ENCODE results near the gene ITPKA. TPM values are rescaled to one million over a fixed set of nuclear protein-coding genes. Genes with fewer than 3 reads are reported as not detected.

The ITPKA gene
- total RNA-seq, 1 donor from 2014 or later, result 1.0 TPM

DNA sequence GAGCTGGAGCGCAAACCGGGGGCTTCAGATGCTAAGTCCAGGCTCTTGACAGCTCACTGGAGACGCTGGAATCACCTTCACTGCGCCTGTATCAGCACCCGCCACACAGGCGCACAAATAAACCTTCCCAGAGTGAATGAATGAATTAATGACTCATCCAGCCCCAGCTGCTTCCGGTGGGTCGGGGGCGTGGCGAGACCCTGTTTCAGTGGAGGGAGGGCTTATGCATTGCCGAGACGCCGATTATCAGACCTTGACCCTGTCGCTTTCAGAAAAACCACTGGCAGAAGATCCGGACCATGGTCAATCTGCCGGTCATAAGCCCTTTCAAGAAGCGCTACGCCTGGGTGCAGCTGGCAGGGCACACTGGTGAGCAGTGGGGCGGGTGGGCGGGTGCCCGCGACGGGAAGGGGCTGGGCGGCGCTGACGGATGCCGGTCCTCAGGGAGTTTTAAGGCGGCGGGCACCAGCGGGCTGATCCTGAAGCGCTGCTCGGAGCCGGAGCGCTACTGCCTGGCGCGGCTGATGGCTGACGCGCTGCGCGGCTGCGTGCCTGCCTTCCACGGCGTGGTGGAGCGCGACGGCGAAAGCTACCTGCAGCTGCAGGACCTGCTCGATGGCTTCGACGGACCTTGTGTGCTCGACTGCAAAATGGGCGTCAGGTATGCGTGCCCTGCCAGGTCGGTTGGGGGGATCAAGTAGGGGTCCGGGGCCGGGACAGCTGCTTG is 7.7 kb downstream of the ITPKA start:
- no peak overlapping the region for H3K27ac Mint-ChIP-seq
- H3K4me3 Mint-ChIP-seq (ENCODE audit: low read depth), result peak overlapping the region; percentile 61
- H3K27me3 Mint-ChIP-seq, result peaks cover 89% of the 10 kb centered on the region

DNA sequence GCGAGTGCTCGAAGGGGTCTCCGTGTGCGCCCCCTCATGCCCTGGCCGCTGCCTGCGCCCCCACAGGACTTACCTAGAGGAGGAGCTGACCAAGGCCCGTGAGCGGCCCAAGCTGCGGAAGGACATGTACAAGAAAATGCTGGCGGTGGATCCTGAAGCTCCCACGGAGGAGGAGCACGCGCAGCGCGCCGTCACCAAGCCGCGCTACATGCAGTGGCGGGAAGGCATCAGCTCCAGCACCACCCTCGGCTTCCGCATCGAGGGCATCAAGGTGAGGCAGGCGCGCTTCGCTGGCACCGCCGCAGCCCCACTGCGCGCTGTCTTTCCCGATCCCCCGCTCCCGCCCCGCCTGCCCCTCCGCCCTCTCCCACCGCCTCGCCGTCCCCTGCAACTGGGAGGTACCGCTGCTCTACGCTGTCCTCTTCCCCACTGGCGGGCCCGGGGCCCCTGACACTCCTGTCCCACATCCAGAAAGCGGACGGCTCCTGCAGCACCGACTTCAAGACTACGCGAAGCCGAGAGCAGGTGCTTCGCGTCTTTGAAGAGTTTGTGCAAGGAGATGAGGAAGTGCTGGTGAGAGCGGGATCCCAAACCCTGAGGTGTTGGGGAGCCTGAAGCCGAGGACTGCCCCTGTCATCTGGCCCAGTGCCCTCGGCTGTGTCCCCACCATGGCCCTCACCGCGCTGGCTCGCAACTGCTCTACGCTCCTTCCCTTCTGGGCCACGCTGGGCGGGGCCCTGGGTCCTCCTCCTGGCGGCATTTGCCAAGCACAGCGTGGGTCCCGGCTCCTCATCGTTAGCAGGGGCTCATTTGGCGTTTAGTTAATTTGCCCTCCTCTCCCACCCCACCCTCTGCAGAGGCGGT is 8.5 kb downstream of the ITPKA start:
- Mint-ChIP-seq H3K27me3 (peaks cover 89% of the 10 kb centered on the region), H3K27ac (no peak overlapping the region), H3K36me3 (ENCODE audit: insufficient read depth) (no peaks in the 10 kb centered on the region), H3K4me1 (ENCODE audit: low read depth) (peaks cover 5% of the 10 kb centered on the region), H3K9me3 (ENCODE audit: low read depth) (no peaks in the 10 kb centered on the region), H3K4me3 (ENCODE audit: low read depth) (no peak overlapping the region)
- TF ChIP-seq, protein P1, sequence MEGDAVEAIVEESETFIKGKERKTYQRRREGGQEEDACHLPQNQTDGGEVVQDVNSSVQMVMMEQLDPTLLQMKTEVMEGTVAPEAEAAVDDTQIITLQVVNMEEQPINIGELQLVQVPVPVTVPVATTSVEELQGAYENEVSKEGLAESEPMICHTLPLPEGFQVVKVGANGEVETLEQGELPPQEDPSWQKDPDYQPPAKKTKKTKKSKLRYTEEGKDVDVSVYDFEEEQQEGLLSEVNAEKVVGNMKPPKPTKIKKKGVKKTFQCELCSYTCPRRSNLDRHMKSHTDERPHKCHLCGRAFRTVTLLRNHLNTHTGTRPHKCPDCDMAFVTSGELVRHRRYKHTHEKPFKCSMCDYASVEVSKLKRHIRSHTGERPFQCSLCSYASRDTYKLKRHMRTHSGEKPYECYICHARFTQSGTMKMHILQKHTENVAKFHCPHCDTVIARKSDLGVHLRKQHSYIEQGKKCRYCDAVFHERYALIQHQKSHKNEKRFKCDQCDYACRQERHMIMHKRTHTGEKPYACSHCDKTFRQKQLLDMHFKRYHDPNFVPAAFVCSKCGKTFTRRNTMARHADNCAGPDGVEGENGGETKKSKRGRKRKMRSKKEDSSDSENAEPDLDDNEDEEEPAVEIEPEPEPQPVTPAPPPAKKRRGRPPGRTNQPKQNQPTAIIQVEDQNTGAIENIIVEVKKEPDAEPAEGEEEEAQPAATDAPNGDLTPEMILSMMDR (IDR thresholded peaks at IDR 0.05; ENCODE audit: unreplicated experiment), result no peak
- DNase-seq (ENCODE audit: low spot score, unreplicated experiment), result no peak

More for the DNA sequence above, 7.7 kb downstream of the ITPKA start:
- TF ChIP-seq, protein P1 (IDR thresholded peaks at IDR 0.05; ENCODE audit: unreplicated experiment), result no peak
- DNase-seq (ENCODE audit: low spot score, unreplicated experiment), result no peak
- Mint-ChIP-seq H3K4me1 (ENCODE audit: low read depth) (peaks cover 5% of the 10 kb centered on the region), H3K9me3 (ENCODE audit: low read depth) (no peaks in the 10 kb centered on the region), H3K36me3 (ENCODE audit: insufficient read depth) (no peaks in the 10 kb centered on the region)

DNA sequence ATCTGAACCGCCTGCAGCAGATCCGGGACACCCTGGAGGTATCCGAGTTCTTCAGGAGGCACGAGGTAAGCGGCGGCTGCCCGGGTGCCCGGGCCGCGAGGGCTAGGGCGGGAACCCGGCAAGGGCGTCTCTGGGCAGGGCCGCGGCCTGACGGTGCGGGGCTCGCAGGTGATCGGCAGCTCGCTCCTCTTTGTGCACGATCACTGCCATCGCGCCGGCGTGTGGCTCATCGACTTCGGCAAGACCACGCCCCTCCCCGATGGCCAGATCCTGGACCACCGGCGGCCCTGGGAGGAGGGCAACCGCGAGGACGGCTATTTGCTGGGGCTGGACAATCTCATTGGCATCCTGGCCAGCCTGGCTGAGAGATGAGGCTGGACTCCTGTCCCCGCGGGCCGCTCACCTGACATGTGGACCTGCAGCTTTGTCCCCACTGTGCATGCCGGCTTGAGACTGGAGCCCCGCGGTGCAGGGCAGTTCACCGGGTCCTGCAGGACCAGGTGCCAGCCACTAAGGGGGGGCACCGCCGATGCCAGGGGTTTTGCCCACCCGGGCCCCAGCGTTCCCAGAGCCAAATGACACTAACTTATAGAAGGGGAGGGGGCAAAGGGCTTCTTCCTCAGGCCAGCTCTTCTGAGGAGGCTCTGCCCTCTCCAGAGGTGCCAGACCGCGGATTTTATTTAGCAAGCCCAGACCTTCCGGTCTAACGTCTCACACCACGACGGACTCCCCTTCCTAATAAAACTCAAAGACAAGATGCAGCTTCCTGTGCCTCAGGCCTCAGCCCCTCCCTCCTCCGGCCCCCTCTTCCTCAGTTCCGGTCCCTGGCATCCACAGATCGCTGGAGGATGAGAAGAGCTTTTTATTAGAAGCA is 9.4 kb downstream of the ITPKA start:
- TF ChIP-seq, protein P1 (IDR thresholded peaks at IDR 0.05; ENCODE audit: unreplicated experiment), result no peak
- Mint-ChIP-seq H3K4me3 (ENCODE audit: low read depth) (no peak overlapping the region), H3K27ac (no peak overlapping the region), H3K36me3 (ENCODE audit: insufficient read depth) (no peaks in the 10 kb centered on the region), H3K4me1 (ENCODE audit: low read depth) (peaks cover 5% of the 10 kb centered on the region), H3K9me3 (ENCODE audit: low read depth) (no peaks in the 10 kb centered on the region), H3K27me3 (peaks cover 93% of the 10 kb centered on the region)
- no peak for DNase-seq (ENCODE audit: low spot score, unreplicated experiment)

DNA sequence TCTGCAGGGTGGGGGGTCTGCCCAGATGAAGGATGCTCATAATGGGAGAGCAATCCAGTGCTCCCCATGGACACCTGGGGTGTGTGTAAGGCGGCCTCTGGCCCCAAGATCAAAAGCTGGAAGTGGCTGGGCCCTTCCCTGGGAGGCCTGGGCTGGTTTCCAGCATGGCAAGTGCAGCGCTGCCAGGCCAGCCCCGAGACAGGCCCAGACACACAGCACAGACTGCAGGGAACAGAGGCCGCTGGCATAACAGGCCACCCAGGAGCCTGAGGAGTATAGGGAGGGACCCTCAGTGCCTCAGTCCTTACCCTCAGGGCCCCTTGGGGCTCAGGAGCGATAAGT is 10.0 kb downstream of the ITPKA start:
- TF ChIP-seq, protein P1 (IDR thresholded peaks at IDR 0.05; ENCODE audit: unreplicated experiment), result no peak
- no peaks in the 10 kb centered on the region for H3K36me3 Mint-ChIP-seq (ENCODE audit: insufficient read depth)
- no peak overlapping the region for H3K4me3 Mint-ChIP-seq (ENCODE audit: low read depth)
- peaks cover 5% of the 10 kb centered on the region for H3K4me1 Mint-ChIP-seq (ENCODE audit: low read depth)
- no peak for DNase-seq (ENCODE audit: low spot score, unreplicated experiment)
- H3K27ac Mint-ChIP-seq, result no peak overlapping the region
- H3K9me3 Mint-ChIP-seq (ENCODE audit: low read depth), result no peaks in the 10 kb centered on the region
- peaks cover 93% of the 10 kb centered on the region for H3K27me3 Mint-ChIP-seq

All from progenitor cell of endocrine pancreas (in vitro differentiated cells).